ENCODE results near the gene HDAC4. TPM values are rescaled to one million over a fixed set of nuclear protein-coding genes. Genes with fewer than 3 reads are reported as not detected.

HDAC4 gene
- total and polyA plus RNA-seq, 2 of the 4 experiments (the other 2 are of a cell fraction) = 4.1 to 7.2 TPM

- no peak for TF ChIP-seq CTCF (conservative IDR thresholded peaks at IDR 0.05; ENCODE audit: low read depth, low read length)
- no peak for TF ChIP-seq POLR2A (IDR thresholded peaks at IDR 0.05; ENCODE audit: low read depth, low read length)
- TF ChIP-seq RFX5 (IDR thresholded peaks at IDR 0.05; ENCODE audit: low read depth, low read length) = no peak
- no peak for TF ChIP-seq SMC3 (IDR thresholded peaks at IDR 0.05; ENCODE audit: low read depth, low read length)
- TF ChIP-seq BHLHE40 (IDR thresholded peaks at IDR 0.05; ENCODE audit: low read depth, low read length) = no peak
- no peak for TF ChIP-seq RAD21 (IDR thresholded peaks at IDR 0.05; ENCODE audit: low read length)
- no peak for TF ChIP-seq MAZ (IDR thresholded peaks at IDR 0.05; ENCODE audit: borderline replicate concordance, low read depth, low read length)
- no peak for TF ChIP-seq RCOR1 (IDR thresholded peaks at IDR 0.05; ENCODE audit: insufficient replicate concordance, low read length)
- TF ChIP-seq NFE2L2 (IDR thresholded peaks at IDR 0.05; ENCODE audit: low read depth, low read length) = no peak
- no peak for TF ChIP-seq FOS (IDR thresholded peaks at IDR 0.05; ENCODE audit: low read depth, low read length)
- no peak for TF ChIP-seq CHD1 (IDR thresholded peaks at IDR 0.05; ENCODE audit: low read depth, low read length)
- Histone ChIP-seq H3K27me3 (ENCODE audit: control insufficient read depth, insufficient read depth, low read length) (no peaks in the 10 kb centered on the region), H2AK5ac (ENCODE audit: low read depth, low read length) (no peak overlapping the region), H3K56ac (ENCODE audit: extremely low read depth, insufficient read depth, low read length) (no peak overlapping the region), H3K4ac (ENCODE audit: low read depth, low read length) (no peak overlapping the region), H3K27ac (ENCODE audit: insufficient read depth, low read length) (no peak overlapping the region), H4K20me1 (ENCODE audit: insufficient read depth, low read length) (no peaks in the 10 kb centered on the region; the same call in 1 of the 2 replicates), H2AFZ (replicated peaks; ENCODE audit: low read length, poor library complexity) (no peak overlapping the region), H4K8ac (ENCODE audit: low read depth in 2 of 2, low read length in 2 of 2) (no peak overlapping the region), H2BK5ac (ENCODE audit: low read depth, low read length, poor library complexity, severe bottlenecking) (no peak overlapping the region), H4K91ac (ENCODE audit: insufficient read depth, low read depth, low read length) (no peak overlapping the region), H3K9me3 (ENCODE audit: control insufficient read depth, insufficient read depth, low read length) (peaks cover 9% of the 10 kb centered on the region), H4K5ac (ENCODE audit: low read depth, low read length) (no peak overlapping the region), H2BK20ac (ENCODE audit: low read depth, low read length) (no peak overlapping the region), H3K4me3 (ENCODE audit: insufficient read depth, low read depth, low read length) (no peak overlapping the region), H3K9ac (ENCODE audit: low read depth, low read length) (no peak overlapping the region), H2BK120ac (ENCODE audit: low read depth, low read length) (no peak overlapping the region), H2AK9ac (replicated peaks; ENCODE audit: low read depth, low read length, poor library complexity) (no peak overlapping the region), H3K18ac (ENCODE audit: low read depth, low read length) (no peak overlapping the region), H3K79me1 (ENCODE audit: low read depth in 1 of 2, low read length in 2 of 2) (no peaks in the 10 kb centered on the region), H3K9me1 (ENCODE audit: insufficient read depth, low read length) (no peaks in the 10 kb centered on the region; the same call in 1 of the 2 replicates), H3K14ac (replicated peaks; ENCODE audit: low read depth, low read length) (no peak overlapping the region), H3K36me3 (ENCODE audit: control insufficient read depth, insufficient read depth, low read length) (peaks cover 47% of the 10 kb centered on the region), H2BK15ac (ENCODE audit: low read depth, low read length) (no peak overlapping the region), H3K4me1 (ENCODE audit: control insufficient read depth, insufficient read depth, low read length) (no peaks in the 10 kb centered on the region), H3K23ac (ENCODE audit: low read depth, low read length) (no peak overlapping the region), H3K4me2 (ENCODE audit: low read depth, low read length) (no peak overlapping the region)
- ATAC-seq (ENCODE audit: low read depth) = no peak
- in situ Hi-C loops (cut with MboI; ENCODE audit: low sequenced_read_pairs) = no loop called here
- dilution Hi-C loops (cut with HindIII; ENCODE audit: low sequenced_read_pairs, unreplicated experiment) = no loop called here
- ChIA-PET CTCF (no interaction called here), POLR2A (ENCODE audit: unreplicated experiment) (no interaction called here)
- no TSS peak for BruUV-seq (replicated peaks)
- intact Hi-C loops (cut with micrococcal nuclease) = no loop called here
- 98% methylated on average over 10 of the region's 15 CpGs; no CpG with 5 or more reads in 1 of the 2 experiments for WGBS, 2 experiments (ENCODE audit: extremely low coverage in 2 of 2, insufficient read length in 1 of 2)
- no peak for DNase-seq
Measured at GRCh38 chr2:239187464-239188253, 213.2 kb downstream of the HDAC4 start.

Data from IMR-90 (cell line).